Metanephros (tissue), 1 donor: ENCODE data around the gene FYTTD1. TPM values are rescaled to one million over a fixed set of nuclear protein-coding genes. Genes with fewer than 3 reads are reported as not detected.

Source experiments
- total RNA-seq: library from RNA; depleted of rRNA; stranded (reverse); fragments of >200 nt; gene quantifications from one replicate; pipeline ENCODE4 v1.2.3, GENCODE V29; 2014

The FYTTD1 gene
- 48.5 TPM for total RNA-seq

GRCh38 chr3:197749601-197750395 lies at the start of gene FYTTD1:
Gene FYTTD1, plus strand, starts transcription at chr3:197749883. Its CDS starts 89 bp downstream, at chr3:197749972.

GRCh38 chr3:197736491-197737318 lies 13.0 kb upstream of the FYTTD1 start, which contains the start of gene RUBCN:
Gene RUBCN, minus strand, starts transcription at chr3:197736904. Its CDS starts 185 bp downstream, at chr3:197736719.

GRCh38 chr3:197791113-197791891 lies 41.6 kb downstream of the FYTTD1 start, which contains the start of gene LRCH3:
Gene LRCH3, plus strand, starts transcription at chr3:197791254. Its CDS starts 25 bp downstream, at chr3:197791279.

Other genes with a start within 250 kb of the FYTTD1 start
- gene BDH1, start 193.9 kb upstream of the FYTTD1 start, total RNA-seq = 32.3 TPM
- gene RUBCN, start 13.0 kb upstream of the FYTTD1 start, total RNA-seq = 16.3 TPM
- 92.8 TPM for gene LRCH3, start 41.4 kb downstream of the FYTTD1 start, total RNA-seq
- 636 TPM for gene RPL35A, start 200.3 kb downstream of the FYTTD1 start, total RNA-seq
- gene LMLN, start 210.3 kb downstream of the FYTTD1 start, total RNA-seq = 8.0 TPM